GM18951 (cell line): ENCODE data around the gene KCNMA1.

Experiments
- POLR2A ChIP-seq: IDR thresholded peaks from 4 replicates; pipeline ENCODE4 v1.6.1; 2011; ENCODE audit warnings: mild to moderate bottlenecking; ENCODE audit not compliant: insufficient read length, insufficient read depth; ENCODE audit errors: extremely low read depth
- in situ Hi-C: fragments of 300-500 bp; cut with MboI; formaldehyde crosslinking; loops from one replicate; pipeline ENCODE4 v1.12.0; 2022; ENCODE audit warnings: low sequenced_read_pairs, mixed read lengths, inconsistent platforms; ENCODE audit not compliant: unreplicated experiment

Gene KCNMA1

GRCh38 chr10:77188000-77188395 lies 449.6 kb downstream of the KCNMA1 start:
- in situ Hi-C loops = no loop called here
- no peak for TF ChIP-seq POLR2A

- TF ChIP-seq POLR2A = no peak
- in situ Hi-C loops = no loop called here
These were observed 450.1 kb downstream of the KCNMA1 start for GRCh38 chr10:77187376-77187999.

DNA sequence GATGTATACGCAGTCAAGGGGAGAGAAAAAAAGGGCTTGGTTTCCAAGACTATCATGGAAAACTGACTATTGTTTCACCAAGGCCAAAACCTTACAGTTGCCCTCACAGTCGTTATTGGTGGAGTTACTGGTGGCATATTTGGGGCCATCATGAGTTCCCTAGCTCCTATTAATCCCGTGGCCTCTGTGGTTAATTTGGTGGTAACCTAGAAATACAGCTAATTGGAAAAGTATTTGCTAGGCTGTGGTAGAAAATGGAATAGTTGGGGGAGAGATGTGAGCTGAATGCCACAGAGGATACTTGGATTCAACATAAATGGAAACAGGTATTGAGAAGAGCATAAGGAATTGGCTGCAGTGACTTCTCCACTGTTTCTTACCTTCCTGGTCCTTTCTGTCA lies 450.7 kb downstream of the KCNMA1 start:
- no peak for TF ChIP-seq POLR2A
- in situ Hi-C loops = no loop called here

- in situ Hi-C loops = no loop called here
- no peak for TF ChIP-seq POLR2A
These were observed 451.9 kb downstream of the KCNMA1 start for GRCh38 chr10:77185696-77186095.

DNA sequence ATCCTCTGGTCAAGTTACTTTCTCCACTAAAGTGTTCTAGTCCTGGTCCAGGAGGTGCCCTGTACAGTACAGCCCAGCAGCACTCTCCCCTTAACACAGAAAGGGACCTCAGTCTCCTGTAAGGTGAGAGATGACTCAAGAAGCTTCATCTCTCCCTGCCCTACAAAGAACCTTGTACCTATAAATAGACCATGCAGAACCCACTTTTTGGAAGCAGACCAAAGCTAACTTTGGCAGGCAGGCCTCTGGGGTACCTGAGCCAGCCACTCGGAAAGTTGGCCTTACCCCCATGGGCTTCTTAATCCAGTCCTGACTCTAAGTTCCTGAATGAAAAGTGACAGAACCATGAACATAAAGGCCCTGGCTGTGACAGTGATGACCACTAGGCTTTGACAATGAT lies 454.8 kb downstream of the KCNMA1 start:
- in situ Hi-C loops = no loop called here
- no peak for TF ChIP-seq POLR2A

GRCh38 chr10:77180794-77181193 lies 456.8 kb downstream of the KCNMA1 start:
- in situ Hi-C loops = no loop called here
- TF ChIP-seq POLR2A = no peak

GRCh38 chr10:77180104-77180503 lies 457.5 kb downstream of the KCNMA1 start:
- in situ Hi-C loops = no loop called here
- no peak for TF ChIP-seq POLR2A

GRCh38 chr10:77179015-77179695 lies 458.5 kb downstream of the KCNMA1 start:
- in situ Hi-C loops = loop anchor here (5.0 kb wide), 1 partner anchor 463 kb away; no protein-coding TSS in a partner anchor
- no peak for TF ChIP-seq POLR2A

DNA sequence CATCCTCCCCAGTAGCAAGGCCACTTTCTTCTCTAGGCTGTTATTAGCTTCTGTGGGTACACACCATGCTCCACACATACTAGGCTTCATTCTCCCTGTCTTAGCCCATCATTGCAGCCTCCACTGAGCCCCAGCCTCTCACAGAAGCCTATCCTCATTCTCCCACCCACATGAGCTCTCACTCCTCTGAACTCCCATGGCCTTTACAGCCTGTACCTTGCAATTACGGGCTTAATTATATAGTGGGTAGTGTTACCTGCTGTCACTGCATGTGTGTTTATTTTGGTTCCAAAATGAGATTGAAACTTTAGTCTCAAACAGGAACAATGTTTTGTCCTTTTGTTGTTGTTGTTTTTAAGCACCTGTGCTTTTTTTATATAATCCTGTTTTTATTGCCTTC lies 460.0 kb downstream of the KCNMA1 start:
- in situ Hi-C loops = loop anchor here (5.0 kb wide), 1 partner anchor 465 kb away; no protein-coding TSS in a partner anchor
- TF ChIP-seq POLR2A = no peak

GRCh38 chr10:77177161-77177560 lies 460.4 kb downstream of the KCNMA1 start:
- TF ChIP-seq POLR2A = no peak
- in situ Hi-C loops = loop anchor here (5.0 kb wide), 1 partner anchor 465 kb away; no protein-coding TSS in a partner anchor

GRCh38 chr10:77176232-77176631 lies 461.4 kb downstream of the KCNMA1 start:
- in situ Hi-C loops = loop anchor here (5.0 kb wide), 1 partner anchor 466 kb away; no protein-coding TSS in a partner anchor
- no peak for TF ChIP-seq POLR2A

DNA sequence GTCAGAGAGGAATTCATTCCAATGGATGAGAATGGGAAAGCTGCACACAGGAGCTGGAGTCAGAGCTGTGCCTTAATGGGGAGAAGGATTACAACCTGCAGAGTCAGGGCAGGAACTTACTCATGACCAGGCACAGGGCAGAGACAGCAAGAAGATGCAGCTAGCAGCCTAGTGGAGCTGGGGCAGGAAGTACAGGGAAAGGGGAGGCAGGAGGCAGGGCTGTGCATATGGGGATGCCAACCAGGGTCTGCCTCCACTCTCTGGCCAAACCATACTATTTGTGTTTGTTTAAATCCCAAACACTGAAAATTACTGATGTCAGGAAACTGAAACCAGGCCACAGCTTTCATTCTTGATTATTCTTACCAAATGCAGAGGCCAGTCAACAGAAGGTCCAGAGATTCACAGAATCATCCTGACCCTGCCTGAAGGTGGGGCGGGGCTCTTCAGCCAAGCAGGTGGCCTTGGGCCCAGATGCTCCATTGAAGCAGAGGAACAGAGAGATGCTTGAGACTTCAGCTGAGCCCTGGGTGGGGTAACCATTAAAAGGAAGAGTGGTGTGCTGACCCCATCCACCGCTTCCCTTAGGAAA lies 461.9 kb downstream of the KCNMA1 start:
- in situ Hi-C loops = loop anchor here (5.0 kb wide), 1 partner anchor 467 kb away; no protein-coding TSS in a partner anchor
- TF ChIP-seq POLR2A = no peak

DNA sequence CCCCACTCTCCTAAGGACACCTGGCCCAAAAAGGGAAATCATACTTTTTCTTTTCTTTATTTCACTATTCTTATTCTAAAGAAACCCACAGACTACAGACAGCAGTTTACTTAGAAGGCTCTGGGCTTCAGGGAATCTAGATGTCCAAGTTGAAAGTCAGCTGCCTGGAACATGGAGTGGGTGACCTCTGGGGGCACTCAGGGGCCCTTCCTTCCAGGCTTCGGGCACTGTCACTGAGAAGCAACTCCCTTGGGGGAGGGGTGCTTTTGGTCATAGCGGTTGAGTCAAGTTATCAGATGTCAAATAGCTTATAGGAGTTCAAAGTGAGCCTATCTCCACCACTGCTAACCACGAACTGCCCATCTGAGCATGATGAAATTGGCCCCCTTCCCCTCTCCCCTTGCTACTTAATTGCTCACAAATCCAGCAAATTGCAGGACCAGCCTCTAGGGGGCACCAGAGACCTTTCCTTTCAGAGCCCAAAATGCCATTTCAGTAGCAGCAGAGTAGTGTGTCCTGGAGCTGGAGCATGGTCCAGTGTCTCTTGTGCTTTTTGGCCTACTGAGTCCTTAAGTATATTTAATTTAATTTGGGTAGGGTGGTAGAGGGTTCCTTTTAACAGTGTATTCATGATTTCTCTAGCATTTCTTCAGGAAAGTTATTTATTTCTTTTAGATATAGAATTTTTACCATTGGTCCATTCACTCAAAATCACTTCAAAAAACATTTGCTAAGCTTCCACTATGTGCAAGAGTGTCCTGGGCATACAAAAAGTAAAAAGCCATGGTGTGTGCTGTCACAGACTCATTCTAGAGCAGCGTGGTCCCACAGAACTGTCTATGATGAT lies 463.8 kb downstream of the KCNMA1 start:
- TF ChIP-seq POLR2A = no peak
- in situ Hi-C loops = no loop called here
